Measurements from ENCODE around the gene DYNC1LI1.
A peak's percentile ranks its signal among the peaks of the same experiment; 100 is the strongest.

Gene DYNC1LI1

DNA sequence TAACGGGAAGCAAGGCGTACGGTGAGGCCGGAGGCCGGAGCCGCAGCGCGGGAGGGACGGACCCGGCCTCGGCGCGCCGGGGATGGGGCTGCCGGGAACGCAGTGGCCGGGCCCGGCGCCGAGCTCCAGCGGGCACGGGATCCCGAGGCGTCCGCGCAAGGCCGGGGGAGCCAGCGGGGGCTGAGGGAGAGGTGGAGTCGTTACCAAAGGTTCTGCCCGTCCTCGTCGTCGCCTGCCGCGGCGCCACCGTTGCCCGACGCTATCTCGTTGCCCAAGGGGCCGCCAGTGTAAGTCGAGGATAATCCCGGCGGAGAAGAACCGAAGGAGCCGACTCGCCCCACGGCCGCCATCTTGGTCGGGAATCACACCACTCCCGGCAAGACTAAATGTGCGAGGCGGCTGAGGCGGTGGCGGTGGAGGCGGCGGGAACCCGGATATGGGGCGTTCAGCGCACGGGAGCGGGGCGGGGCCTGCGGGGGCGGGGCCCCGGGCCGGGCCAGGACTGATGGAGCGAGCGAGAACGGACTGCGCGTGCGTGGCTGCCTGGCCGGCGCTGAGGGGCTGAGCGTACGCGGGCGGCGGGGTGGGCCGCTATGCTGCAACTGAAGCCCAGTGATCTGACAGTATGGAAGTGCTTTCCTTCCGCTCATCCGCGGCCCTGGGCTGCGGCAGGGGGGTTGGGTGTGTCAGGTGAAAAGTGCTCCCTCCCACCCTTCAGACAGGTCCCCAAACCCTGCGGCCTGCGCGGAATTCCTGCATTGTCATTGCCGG, at the start of gene DYNC1LI1:
TSS of gene DYNC1LI1 (minus strand) at position 438 of the 771 bp plus-strand sequence. CDS start at position 350, 88 bp downstream.
- DNase-seq (ENCODE audit: low spot score): peak; percentile 93
- Mint-ChIP-seq H3K36me3 (ENCODE audit: low read depth) (peaks cover 8% of the 10 kb centered on the region), H3K4me3 (peak within 1 kb of the TSS; percentile 89), H3K9me3 (no peaks in the 10 kb centered on the region), H3K27me3 (ENCODE audit: low read depth) (no peaks in the 10 kb centered on the region), H3K4me1 (ENCODE audit: low read depth) (peaks cover 26% of the 10 kb centered on the region), H3K27ac (peak within 1 kb of the TSS; percentile 85)

DNA sequence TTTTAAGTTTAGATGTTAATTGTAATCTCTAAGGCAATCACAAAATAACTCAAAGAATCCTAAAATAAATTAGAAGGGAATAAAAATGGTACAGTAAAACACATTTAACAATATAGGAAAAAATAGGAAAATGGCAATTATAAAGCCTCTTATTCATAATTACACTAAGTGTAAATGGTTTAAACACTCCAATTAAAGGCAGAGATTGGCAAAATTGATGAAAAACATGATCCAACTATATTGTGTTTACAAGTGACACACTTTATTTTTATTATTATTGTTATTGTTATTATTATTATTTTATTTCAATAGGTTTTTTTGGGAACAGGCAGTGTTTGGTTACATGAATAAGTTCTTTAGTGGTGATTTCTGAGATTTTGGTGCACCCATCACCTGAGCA, 48.7 kb upstream of the DYNC1LI1 start:
- Mint-ChIP-seq H3K27ac (no peak overlapping the region), H3K4me1 (ENCODE audit: low read depth) (no peaks in the 10 kb centered on the region), H3K4me3 (no peak overlapping the region), H3K36me3 (ENCODE audit: low read depth) (no peaks in the 10 kb centered on the region), H3K27me3 (ENCODE audit: low read depth) (peaks cover 16% of the 10 kb centered on the region), H3K9me3 (peaks cover 7% of the 10 kb centered on the region)
- DNase-seq (ENCODE audit: low spot score): no peak

DNA sequence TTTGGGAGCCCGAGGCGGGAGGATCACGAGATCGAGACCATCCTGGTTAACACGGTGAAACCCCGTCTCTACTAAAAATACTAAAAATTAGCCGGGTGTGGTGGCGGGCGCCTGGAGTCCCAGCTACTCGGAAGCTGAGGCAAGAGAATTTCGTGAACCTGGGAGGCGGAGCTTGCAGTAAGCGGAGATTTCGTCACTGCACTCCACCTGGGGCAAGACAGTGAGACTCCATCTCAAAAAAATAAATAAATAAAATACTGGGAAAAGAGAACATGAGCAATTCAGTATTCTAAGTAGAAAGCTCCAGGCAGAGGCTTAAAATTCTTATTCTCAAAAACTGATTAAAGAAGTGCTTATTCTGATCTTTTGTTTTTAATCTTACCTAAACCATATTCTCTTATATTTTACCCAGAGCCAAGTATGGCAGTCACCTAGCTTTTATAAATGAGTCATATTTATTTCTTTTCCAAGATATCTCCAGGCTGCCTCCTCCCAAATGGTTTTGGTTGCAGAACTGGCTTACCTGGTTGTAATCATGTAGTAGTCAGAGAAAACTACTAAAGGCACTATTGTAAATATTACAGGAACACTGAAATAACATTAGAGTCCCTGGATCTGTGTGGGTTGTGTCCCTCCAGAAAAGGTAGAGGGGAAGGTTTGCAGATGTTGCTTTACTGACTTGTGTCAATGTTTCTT, 45.8 kb upstream of the DYNC1LI1 start:
- H3K4me3 Mint-ChIP-seq: no peak overlapping the region

DNA sequence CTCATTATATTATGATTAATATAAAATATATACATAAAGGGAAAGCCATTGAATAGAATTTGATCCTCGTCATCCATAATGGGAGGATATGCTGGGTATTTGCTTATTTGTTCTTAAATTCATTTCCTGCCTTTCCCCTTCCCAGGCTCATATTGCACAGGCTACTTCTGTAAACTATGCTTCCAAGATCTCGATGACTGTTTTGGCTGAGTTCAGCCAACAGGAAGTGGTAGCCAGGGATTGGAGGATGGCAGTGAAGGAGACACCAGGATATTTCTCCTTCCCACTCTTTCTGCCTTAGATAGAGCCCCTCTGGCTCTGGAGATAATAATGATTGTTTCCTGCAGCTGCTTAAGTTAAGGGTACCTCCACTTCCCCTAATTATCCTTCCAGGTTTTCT, 44.3 kb upstream of the DYNC1LI1 start:
- peaks cover 9% of the 10 kb centered on the region for H3K27me3 Mint-ChIP-seq (ENCODE audit: low read depth)
- H3K4me3 Mint-ChIP-seq: no peak overlapping the region
- no peak overlapping the region for H3K27ac Mint-ChIP-seq
- peaks cover 7% of the 10 kb centered on the region for H3K9me3 Mint-ChIP-seq
- no peaks in the 10 kb centered on the region for H3K4me1 Mint-ChIP-seq (ENCODE audit: low read depth)
- no peaks in the 10 kb centered on the region for H3K36me3 Mint-ChIP-seq (ENCODE audit: low read depth)
- no peak for DNase-seq (ENCODE audit: low spot score)

More for the DNA sequence above, 45.8 kb upstream of the DYNC1LI1 start:
- no peak for DNase-seq (ENCODE audit: low spot score)
- Mint-ChIP-seq H3K27ac (no peak overlapping the region), H3K27me3 (ENCODE audit: low read depth) (peaks cover 19% of the 10 kb centered on the region), H3K36me3 (ENCODE audit: low read depth) (no peaks in the 10 kb centered on the region), H3K4me1 (ENCODE audit: low read depth) (no peaks in the 10 kb centered on the region), H3K9me3 (peaks cover 7% of the 10 kb centered on the region)

DNA sequence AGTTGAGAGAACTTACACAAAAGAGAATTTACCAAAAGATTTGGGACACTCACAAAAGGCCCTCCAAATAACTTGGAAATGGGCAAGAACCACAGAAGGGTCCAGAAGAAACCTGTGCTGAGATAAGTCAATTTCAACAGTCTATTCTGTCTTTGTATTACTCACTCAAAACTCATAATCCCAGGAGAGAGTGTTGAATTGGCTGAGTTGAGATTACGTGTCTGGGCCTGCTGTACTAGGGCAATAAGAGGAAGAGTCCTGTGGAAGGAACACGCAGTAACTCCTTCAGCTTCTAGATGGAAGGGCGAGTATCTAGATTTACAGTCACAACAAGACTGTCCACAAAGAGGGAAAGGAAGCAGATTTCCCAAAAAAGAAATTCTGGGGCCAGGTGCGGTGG, 42.5 kb upstream of the DYNC1LI1 start:
- Mint-ChIP-seq H3K4me1 (ENCODE audit: low read depth) (no peaks in the 10 kb centered on the region), H3K36me3 (ENCODE audit: low read depth) (no peaks in the 10 kb centered on the region), H3K27ac (no peak overlapping the region), H3K27me3 (ENCODE audit: low read depth) (peaks cover 12% of the 10 kb centered on the region), H3K4me3 (no peak overlapping the region), H3K9me3 (no peaks in the 10 kb centered on the region)
- no peak for DNase-seq (ENCODE audit: low spot score)

DNA sequence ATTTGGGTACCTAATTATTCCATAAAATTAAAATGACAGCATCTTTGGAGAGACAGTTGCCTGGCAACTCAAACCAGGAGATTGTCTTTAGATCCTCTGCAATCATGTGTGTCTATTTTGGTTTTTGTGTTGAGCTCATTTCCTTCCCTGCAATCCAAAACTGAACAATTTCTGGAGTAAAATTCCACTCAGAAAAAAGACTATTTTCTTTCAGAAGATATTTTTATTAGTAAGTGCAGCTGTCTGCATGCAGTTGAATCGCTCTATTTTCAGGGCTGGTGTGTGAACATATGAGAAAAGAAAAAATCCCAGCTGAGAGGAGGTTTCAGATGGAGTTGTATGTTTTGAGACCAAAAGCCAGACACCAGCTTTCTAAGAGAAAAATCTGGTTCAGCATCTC, 41.9 kb upstream of the DYNC1LI1 start:
- Mint-ChIP-seq H3K36me3 (ENCODE audit: low read depth) (no peaks in the 10 kb centered on the region), H3K4me1 (ENCODE audit: low read depth) (no peaks in the 10 kb centered on the region), H3K9me3 (no peaks in the 10 kb centered on the region), H3K4me3 (no peak overlapping the region), H3K27ac (no peak overlapping the region), H3K27me3 (ENCODE audit: low read depth) (peaks cover 11% of the 10 kb centered on the region)
- no peak for DNase-seq (ENCODE audit: low spot score)

DNA sequence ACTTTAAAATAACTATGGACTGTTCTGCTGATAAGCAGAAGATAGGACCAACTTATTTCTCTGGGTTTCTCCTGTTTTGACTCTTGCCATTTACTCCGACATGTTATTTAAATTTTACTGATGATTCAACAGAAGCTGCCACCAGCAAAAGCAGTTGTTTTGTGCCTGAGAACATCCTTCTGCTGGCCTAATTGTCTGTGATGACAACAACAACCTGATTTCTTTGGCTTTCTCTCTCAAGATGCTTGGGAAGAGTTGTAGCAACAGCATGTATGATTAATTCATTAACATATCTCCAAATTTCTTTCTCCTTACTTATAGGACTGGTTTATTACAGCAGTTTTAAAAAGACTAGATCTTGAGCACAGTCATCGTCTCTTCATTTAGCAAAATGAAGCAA, 36.9 kb upstream of the DYNC1LI1 start:
- Mint-ChIP-seq H3K36me3 (ENCODE audit: low read depth) (no peaks in the 10 kb centered on the region), H3K27ac (no peak overlapping the region), H3K4me3 (no peak overlapping the region), H3K27me3 (ENCODE audit: low read depth) (peaks cover 19% of the 10 kb centered on the region), H3K4me1 (ENCODE audit: low read depth) (no peaks in the 10 kb centered on the region), H3K9me3 (no peaks in the 10 kb centered on the region)
- DNase-seq (ENCODE audit: low spot score): no peak

DNA sequence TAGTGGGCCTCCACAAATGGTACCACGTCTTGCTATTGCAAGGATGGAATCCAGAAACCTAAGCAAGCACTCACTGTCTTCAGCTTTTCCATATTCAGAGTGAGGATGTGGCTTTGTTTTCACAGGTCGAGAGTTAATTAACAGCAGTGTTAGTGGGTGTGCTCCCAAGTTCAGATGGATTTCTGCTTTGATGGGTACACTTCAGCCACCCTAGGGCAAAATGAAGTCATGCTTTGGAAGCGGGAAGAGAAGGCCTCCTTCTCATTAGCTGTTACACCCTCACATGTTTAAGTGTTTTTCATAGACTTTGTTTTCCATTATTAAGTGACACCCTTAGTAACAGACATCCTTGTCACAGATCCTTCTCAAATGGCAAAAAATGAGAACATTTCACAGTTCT, 36.3 kb upstream of the DYNC1LI1 start:
- peaks cover 16% of the 10 kb centered on the region for H3K27me3 Mint-ChIP-seq (ENCODE audit: low read depth)
- H3K4me1 Mint-ChIP-seq (ENCODE audit: low read depth): no peaks in the 10 kb centered on the region
- H3K4me3 Mint-ChIP-seq: no peak overlapping the region
- H3K27ac Mint-ChIP-seq: no peak overlapping the region
- H3K9me3 Mint-ChIP-seq: no peaks in the 10 kb centered on the region
- DNase-seq (ENCODE audit: low spot score): no peak
- H3K36me3 Mint-ChIP-seq (ENCODE audit: low read depth): no peaks in the 10 kb centered on the region

DNA sequence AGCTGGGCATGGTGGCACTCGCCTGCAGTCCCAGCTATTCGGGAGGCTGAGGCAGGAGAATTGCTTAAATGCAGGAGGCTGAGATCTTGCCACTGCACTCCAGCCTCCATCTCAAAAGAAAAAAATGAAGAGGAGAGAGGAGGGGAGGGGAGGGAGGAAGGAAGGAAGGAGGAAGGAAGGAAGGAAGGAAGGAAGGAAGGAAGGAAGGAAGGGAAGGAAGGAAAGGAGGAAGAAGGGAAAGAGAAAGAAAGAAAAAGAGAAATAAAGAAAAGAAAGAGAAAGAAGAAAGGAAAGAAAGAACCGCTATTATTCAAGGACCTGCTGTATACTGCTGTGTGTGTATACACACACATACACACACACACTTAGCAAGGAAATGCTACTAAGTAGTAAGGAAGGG, 35.6 kb upstream of the DYNC1LI1 start:
- Mint-ChIP-seq H3K4me3 (no peak overlapping the region), H3K9me3 (no peaks in the 10 kb centered on the region), H3K27ac (no peak overlapping the region), H3K36me3 (ENCODE audit: low read depth) (no peaks in the 10 kb centered on the region), H3K27me3 (ENCODE audit: low read depth) (peaks cover 19% of the 10 kb centered on the region), H3K4me1 (ENCODE audit: low read depth) (no peaks in the 10 kb centered on the region)
- DNase-seq (ENCODE audit: low spot score): no peak

DNA sequence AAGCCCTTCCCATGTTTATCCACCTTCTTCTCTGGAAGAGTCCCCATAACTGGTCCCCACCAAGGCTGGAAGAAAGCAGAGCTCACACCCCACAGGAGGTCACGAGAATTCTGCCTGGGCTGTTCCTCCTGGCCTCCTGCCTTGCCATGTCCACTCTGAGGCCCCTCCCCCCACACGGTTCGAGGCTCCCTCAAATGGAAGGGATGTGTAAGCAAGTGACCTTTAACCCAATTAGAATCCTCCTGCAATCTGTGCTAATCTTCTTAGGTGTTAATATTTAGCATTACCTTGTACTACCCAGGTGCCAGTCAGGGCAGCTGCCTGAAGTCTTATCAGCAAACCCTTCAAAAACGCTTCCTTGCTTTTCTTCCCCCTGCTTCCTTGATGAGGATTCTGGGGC, 32.4 kb upstream of the DYNC1LI1 start:
- Mint-ChIP-seq H3K27me3 (ENCODE audit: low read depth) (peaks cover 25% of the 10 kb centered on the region), H3K9me3 (no peaks in the 10 kb centered on the region), H3K4me1 (ENCODE audit: low read depth) (no peaks in the 10 kb centered on the region), H3K4me3 (no peak overlapping the region), H3K27ac (no peak overlapping the region), H3K36me3 (ENCODE audit: low read depth) (no peaks in the 10 kb centered on the region)
- no peak for DNase-seq (ENCODE audit: low spot score)

DNA sequence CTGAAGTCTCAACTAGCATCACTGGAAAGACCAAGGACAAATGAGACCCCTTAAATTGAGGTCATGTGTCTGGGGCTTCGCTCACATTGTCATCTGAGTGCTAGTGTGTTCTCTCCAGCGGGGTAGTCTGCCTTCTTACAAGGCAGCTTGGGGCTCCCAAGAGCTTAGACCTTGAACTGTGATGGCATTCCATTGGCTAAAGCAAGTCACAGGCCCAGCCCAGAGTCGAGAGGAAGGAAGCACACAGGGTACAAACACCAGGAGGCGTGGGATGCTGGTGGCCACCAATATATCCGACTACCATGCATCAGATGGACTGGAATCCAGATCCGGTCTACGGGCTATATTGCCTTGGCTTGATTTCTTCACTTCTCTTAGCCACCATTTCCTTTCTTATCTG, 31.5 kb upstream of the DYNC1LI1 start:
- peaks cover 23% of the 10 kb centered on the region for H3K27me3 Mint-ChIP-seq (ENCODE audit: low read depth)
- DNase-seq (ENCODE audit: low spot score): no peak
- no peak overlapping the region for H3K4me3 Mint-ChIP-seq
- H3K9me3 Mint-ChIP-seq: no peaks in the 10 kb centered on the region
- no peaks in the 10 kb centered on the region for H3K4me1 Mint-ChIP-seq (ENCODE audit: low read depth)
- H3K36me3 Mint-ChIP-seq (ENCODE audit: low read depth): no peaks in the 10 kb centered on the region
- H3K27ac Mint-ChIP-seq: no peak overlapping the region

DNA sequence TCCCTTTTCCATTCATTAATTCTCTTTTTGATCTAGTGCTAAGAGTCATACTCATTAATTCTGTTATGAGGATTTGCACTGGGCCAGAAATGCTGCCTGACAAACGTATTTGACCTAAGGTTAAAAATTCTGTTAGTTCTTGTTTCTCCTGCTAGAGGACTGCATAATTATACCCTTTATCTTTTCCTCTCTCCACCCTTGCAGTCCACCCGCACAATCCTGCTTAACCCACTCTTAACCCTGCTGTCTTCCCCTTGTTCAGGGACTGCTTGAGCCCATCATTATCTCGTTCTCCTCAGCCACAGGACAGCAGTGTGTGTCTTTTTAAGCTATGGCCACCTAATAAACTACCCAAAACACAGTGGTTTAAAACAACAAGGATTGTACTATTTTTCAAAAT, 31.1 kb upstream of the DYNC1LI1 start:
- peaks cover 22% of the 10 kb centered on the region for H3K27me3 Mint-ChIP-seq (ENCODE audit: low read depth)
- no peaks in the 10 kb centered on the region for H3K9me3 Mint-ChIP-seq
- DNase-seq (ENCODE audit: low spot score): no peak
- no peaks in the 10 kb centered on the region for H3K36me3 Mint-ChIP-seq (ENCODE audit: low read depth)
- no peak overlapping the region for H3K4me3 Mint-ChIP-seq
- H3K27ac Mint-ChIP-seq: no peak overlapping the region
- no peaks in the 10 kb centered on the region for H3K4me1 Mint-ChIP-seq (ENCODE audit: low read depth)

DNA sequence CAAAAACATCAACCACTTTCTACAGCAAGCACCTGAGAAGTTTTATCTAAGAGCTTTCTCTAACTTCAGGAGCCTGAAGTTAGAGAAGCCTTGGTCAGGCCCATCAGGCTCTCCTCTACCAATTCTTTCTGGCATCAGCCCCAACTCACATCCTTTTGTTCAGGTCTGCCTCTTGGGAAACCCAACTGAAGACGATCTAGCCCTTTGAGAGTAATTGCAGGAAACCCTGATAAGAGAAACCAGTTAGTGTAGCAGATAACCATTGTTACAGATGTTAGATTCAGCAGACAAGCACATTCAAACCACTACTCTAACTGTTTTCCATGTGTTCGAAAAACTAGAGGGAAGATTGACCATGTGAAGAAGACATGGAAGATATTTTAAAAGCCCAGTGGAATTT, 27.0 kb upstream of the DYNC1LI1 start:
- no peaks in the 10 kb centered on the region for H3K36me3 Mint-ChIP-seq (ENCODE audit: low read depth)
- H3K27me3 Mint-ChIP-seq (ENCODE audit: low read depth): peaks cover 26% of the 10 kb centered on the region

DNA sequence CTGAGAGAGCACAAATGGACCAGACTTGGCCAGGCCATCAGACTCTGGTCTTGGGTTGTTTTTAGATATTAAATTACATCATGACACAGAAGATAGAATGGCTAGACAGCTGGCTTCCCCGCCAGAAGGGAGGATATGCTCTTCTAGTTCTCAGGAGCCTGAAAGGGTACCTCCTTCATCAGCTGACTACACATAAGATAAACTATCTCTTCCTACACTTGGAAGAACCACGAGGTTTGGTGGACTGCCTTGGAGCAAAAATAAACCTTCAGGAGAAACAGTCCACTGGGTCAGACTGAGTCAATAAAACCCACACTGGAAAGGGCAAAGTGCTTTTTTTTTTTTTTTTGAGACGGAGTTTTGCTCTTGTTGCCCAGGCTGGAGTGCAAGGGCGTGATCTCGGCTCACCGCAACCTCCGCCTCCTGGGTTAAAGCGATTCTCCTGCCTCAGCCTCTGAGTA, 26.3 kb upstream of the DYNC1LI1 start:
- peaks cover 27% of the 10 kb centered on the region for H3K27me3 Mint-ChIP-seq (ENCODE audit: low read depth)
- no peak for DNase-seq (ENCODE audit: low spot score)
- no peak overlapping the region for H3K4me3 Mint-ChIP-seq
- H3K27ac Mint-ChIP-seq: no peak overlapping the region
- H3K36me3 Mint-ChIP-seq (ENCODE audit: low read depth): no peaks in the 10 kb centered on the region
- H3K9me3 Mint-ChIP-seq: no peaks in the 10 kb centered on the region
- no peaks in the 10 kb centered on the region for H3K4me1 Mint-ChIP-seq (ENCODE audit: low read depth)

More for the DNA sequence above, 27.0 kb upstream of the DYNC1LI1 start:
- Mint-ChIP-seq H3K27ac (no peak overlapping the region), H3K4me1 (ENCODE audit: low read depth) (no peaks in the 10 kb centered on the region), H3K9me3 (no peaks in the 10 kb centered on the region), H3K4me3 (no peak overlapping the region)
- no peak for DNase-seq (ENCODE audit: low spot score)
